Activated CD8-positive, alpha-beta memory T cell treated with anti-CD3 and anti-CD28 coated beads for 24 hours (primary cell): ENCODE data around the gene APOA1.

Experiments
- DNase-seq: peaks from one replicate; pipeline ENCODE4 v3.0.0-alpha.2; 2020

The APOA1 gene

GRCh38 chr11:116786966-116787365 is 50.5 kb downstream of the APOA1 start:
- DNase-seq = no peak

DNA sequence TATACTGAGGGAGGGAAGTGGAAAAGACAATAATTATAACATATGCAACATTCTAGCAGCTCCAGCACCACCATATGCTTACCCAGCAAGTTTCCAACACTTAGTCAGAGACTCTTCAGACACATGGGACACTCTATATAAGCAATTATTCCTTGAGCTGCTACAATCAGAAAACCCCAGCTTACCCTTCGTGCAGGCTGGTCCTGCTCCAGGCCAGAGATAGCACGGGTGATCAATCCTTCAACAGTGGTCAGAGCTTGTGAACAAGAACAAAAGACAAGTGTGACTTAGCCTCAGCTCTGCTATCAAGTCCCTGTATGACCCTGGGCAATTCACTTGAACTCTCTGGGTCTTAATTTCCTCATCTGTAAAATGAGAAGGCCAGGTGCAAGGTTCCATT is 51.1 kb downstream of the APOA1 start:
- DNase-seq = no peak
